CD8-positive, alpha-beta memory T cell (primary cell): ENCODE measurements around the gene SLFN5. TPM values are rescaled to one million over a fixed set of nuclear protein-coding genes. Genes with fewer than 3 reads are reported as not detected.

Source experiments
- CTCF ChIA-PET: fragments of 350-600 bp; sonication (Branson Sonifier 250); formaldehyde crosslinking; loops from one replicate; lab custom pipeline; 2021; ENCODE audit warnings: antibody characterized with exemption; lab: Charles Lee
- POLR2A ChIA-PET: fragments of 350-600 bp; sonication (Branson Sonifier 250); formaldehyde crosslinking; loops from one replicate; lab custom pipeline; 2021; ENCODE audit warnings: antibody characterized with exemption; lab: Charles Lee
- DNase-seq, 5 donors: peaks; one replicate each; pipeline versions ENCODE4 v3.0.0 to v3.0.0-alpha.2; 2020 to 2022; ENCODE audit warnings: mixed read lengths in 1 of 5
- H3K27ac ChIP-seq: one replicate; pipeline ENCODE4 v1.7.0; 2013; ENCODE audit warnings: low read depth, mild to moderate bottlenecking, low read length, moderate library complexity
- H3K27me3 ChIP-seq: 2 replicates; pipeline ENCODE4 v1.7.0; 2013; ENCODE audit warnings: low read length, mild to moderate bottlenecking; ENCODE audit not compliant: insufficient read depth, poor library complexity, severe bottlenecking
- H3K36me3 ChIP-seq: 2 replicates; pipeline ENCODE4 v1.7.0; 2013; ENCODE audit warnings: mild to moderate bottlenecking, low read length, moderate library complexity; ENCODE audit not compliant: insufficient read depth
- H3K4me1 ChIP-seq: 2 replicates; pipeline ENCODE4 v1.7.0; 2013; ENCODE audit warnings: mild to moderate bottlenecking, low read length, moderate library complexity; ENCODE audit not compliant: insufficient read depth
- H3K4me3 ChIP-seq: 2 replicates; pipeline ENCODE4 v1.7.0; 2013; ENCODE audit warnings: mild to moderate bottlenecking, low read length
- H3K9me3 ChIP-seq: 2 replicates; pipeline ENCODE4 v1.7.0; 2013; ENCODE audit warnings: mild to moderate bottlenecking, low read length
- H3K27ac Mint-ChIP-seq, 8 donors: one replicate each; pipeline ENCODE4 v1.8.0; 2020 to 2021; ENCODE audit warnings: mixed read lengths in 8 of 8, mild to moderate bottlenecking in 6 of 8, inconsistent platforms in 3 of 8, moderate library complexity in 3 of 8
- H3K27me3 Mint-ChIP-seq, 2 donors: one replicate each; pipeline ENCODE4 v1.8.0; 2020 to 2021; ENCODE audit warnings: mixed read lengths in 2 of 2, mild to moderate bottlenecking in 1 of 2, moderate library complexity in 1 of 2
- H3K36me3 Mint-ChIP-seq, 3 donors: one replicate each; pipeline ENCODE4 v1.8.0; 2020 to 2021; ENCODE audit warnings: mixed read lengths in 3 of 3, inconsistent platforms in 1 of 3, mild to moderate bottlenecking in 1 of 3
- H3K4me1 Mint-ChIP-seq, 3 donors: one replicate each; pipeline ENCODE4 v1.8.0; 2020 to 2021; ENCODE audit warnings: mixed read lengths in 3 of 3, inconsistent platforms in 1 of 3, mild to moderate bottlenecking in 1 of 3
- H3K4me3 Mint-ChIP-seq, 7 donors: one replicate each; pipeline ENCODE4 v1.8.0; 2020 to 2021; ENCODE audit warnings: mixed read lengths in 7 of 7, mild to moderate bottlenecking in 6 of 7, moderate library complexity in 4 of 7, inconsistent platforms in 2 of 7
- H3K9me3 Mint-ChIP-seq, 5 donors: one replicate each; pipeline ENCODE4 v1.8.0; 2020 to 2022; ENCODE audit warnings: mixed read lengths in 5 of 5, mild to moderate bottlenecking in 3 of 5, moderate library complexity in 2 of 5, inconsistent platforms in 1 of 5
- polyA plus RNA-seq: library from polyadenylated mRNA; unstranded; fragments of 300-500 nt; fragmentation: Illumina TruSeq; gene quantifications from one replicate; pipeline ENCODE4 v1.2.3, GENCODE V29; 2021
- total RNA-seq, 2 experiments: library from RNA; stranded (reverse); gene quantifications; one replicate each; pipeline ENCODE4 v1.2.3, GENCODE V29; 2021

The SLFN5 gene
- total and polyA plus RNA-seq, 3 experiments from 2014 or later: 28.6 to 158 (median 30.2) TPM

DNA sequence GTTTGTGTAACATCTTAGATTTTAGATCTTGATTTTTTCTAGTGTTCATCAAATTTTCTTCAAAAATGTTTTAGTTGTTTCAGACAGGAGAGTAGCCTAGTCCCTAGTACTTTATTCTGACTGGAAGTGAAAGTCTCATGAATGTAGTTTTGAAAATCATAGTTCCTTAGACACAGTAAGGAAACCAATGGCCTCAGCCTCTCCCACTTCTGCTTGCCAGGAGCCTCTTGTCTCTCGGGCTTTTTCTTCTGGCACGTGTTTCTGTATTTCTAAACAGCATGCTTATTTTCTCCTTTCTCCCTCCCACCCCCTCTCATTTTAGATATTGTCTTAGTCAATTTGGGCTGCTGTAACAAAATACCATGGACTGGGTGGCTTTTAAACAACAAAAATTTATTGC is 9.8 kb downstream of the SLFN5 start:
- POLR2A ChIA-PET: no interaction called here
- no peaks in the 10 kb centered on the region for H3K27me3 Mint-ChIP-seq
- H3K27ac Mint-ChIP-seq: peak overlapping the region; percentile 56 to 94 (median 88)
- H3K9me3 Mint-ChIP-seq: no peaks in the 10 kb centered on the region
- peaks cover 74% of the 10 kb centered on the region for H3K4me1 ChIP-seq
- H3K36me3 ChIP-seq: peaks cover 12% of the 10 kb centered on the region
- no peaks in the 10 kb centered on the region for H3K27me3 ChIP-seq
- H3K36me3 Mint-ChIP-seq: peaks cover 27 to 84% (median 36%) of the 10 kb centered on the region in 3 donors
- DNase-seq: no peak
- peak overlapping the region in 5 of 7 donors; percentile 19 to 79 (median 53) for H3K4me3 Mint-ChIP-seq
- CTCF ChIA-PET: no interaction called here
- H3K4me1 Mint-ChIP-seq: peaks cover 85 to 94% (median 91%) of the 10 kb centered on the region in 3 donors
- no peak overlapping the region for H3K27ac ChIP-seq
- H3K4me3 ChIP-seq: no peak overlapping the region
- no peaks in the 10 kb centered on the region for H3K9me3 ChIP-seq

DNA sequence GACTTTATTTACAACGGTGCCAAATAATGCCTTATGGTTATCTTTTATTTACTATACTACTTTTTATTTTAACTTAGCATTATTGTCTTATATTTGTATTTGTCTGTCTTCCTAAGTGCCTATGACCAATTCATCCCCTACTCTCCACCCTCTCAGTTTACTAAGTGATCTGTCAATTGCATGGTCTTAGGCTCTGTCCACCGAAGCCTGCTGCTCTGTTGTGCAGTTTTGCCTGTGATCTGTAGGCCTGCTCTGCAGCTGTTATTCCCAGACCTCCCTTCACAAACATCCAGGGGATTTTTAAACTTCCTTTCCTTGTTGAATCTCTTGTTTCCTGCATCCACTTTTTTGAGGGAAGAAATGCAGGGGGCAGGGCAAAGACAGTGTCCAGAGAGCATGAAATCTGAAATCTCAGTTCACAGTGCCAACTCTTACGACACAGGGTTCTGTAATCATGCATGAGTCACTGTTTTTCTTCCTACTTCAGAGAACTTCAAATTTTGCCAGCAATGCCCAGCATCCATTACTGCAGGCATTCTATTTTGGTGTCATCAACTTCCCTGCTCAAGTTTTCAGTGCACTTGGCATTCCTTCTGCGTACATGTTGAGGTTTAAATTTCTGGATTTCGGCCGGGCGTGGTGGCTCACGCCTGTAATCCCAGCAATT is 11.4 kb downstream of the SLFN5 start:
- no peak overlapping the region for H3K4me3 ChIP-seq
- POLR2A ChIA-PET: interaction anchor here (0.7 kb wide), 1 partner anchor 546 kb away, joined by 6 read pairs; no protein-coding TSS in a partner anchor
- CTCF ChIA-PET: interaction anchor here (1.6 kb wide), 1 partner anchor 281 kb away, joined by 3 read pairs; no protein-coding TSS in a partner anchor
- Mint-ChIP-seq H3K27ac (peak overlapping the region; percentile 47 to 94 (median 84)), H3K4me3 (peak overlapping the region in 5 of 7 donors; percentile 33 to 67 (median 44)), H3K36me3 (peaks cover 28 to 84% (median 38%) of the 10 kb centered on the region in 3 donors), H3K27me3 (no peaks in the 10 kb centered on the region), H3K4me1 (peaks cover 85 to 94% (median 91%) of the 10 kb centered on the region in 3 donors), H3K9me3 (no peaks in the 10 kb centered on the region)
- H3K9me3 ChIP-seq: no peaks in the 10 kb centered on the region
- DNase-seq: no peak
- H3K36me3 ChIP-seq: peaks cover 24% of the 10 kb centered on the region
- H3K27ac ChIP-seq: no peak overlapping the region
- peaks cover 71% of the 10 kb centered on the region for H3K4me1 ChIP-seq
- H3K27me3 ChIP-seq: no peaks in the 10 kb centered on the region

DNA sequence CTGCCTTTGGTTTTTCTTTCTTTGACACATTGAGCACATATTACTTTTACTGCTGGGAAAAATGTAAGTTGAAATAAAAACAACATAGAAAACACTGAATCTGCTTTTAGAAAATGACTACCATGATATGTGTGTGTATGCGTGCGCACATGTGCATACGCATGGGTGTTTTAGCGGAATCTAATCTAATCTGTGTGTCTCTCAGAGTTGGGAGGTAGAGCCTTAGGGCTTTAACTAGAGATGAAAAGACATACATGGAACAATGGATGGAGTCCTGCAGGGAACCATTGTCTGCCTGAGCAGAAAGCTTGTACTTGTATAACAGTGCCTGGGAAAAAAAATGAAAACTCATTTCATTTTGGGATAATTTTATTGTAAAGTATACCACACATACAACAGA is 12.4 kb downstream of the SLFN5 start:
- Mint-ChIP-seq H3K36me3 (peaks cover 28 to 84% (median 32%) of the 10 kb centered on the region in 3 donors), H3K4me1 (peaks cover 85 to 95% (median 90%) of the 10 kb centered on the region in 3 donors), H3K4me3 (peak overlapping the region in 5 of 7 donors; percentile 23 to 49 (median 44)), H3K27me3 (no peaks in the 10 kb centered on the region), H3K27ac (peak overlapping the region in 7 of 8 donors; percentile 22 to 77 (median 73)), H3K9me3 (no peaks in the 10 kb centered on the region)
- H3K27ac ChIP-seq: no peak overlapping the region
- H3K27me3 ChIP-seq: no peaks in the 10 kb centered on the region
- no peak for DNase-seq
- no peaks in the 10 kb centered on the region for H3K9me3 ChIP-seq
- CTCF ChIA-PET: no interaction called here
- peaks cover 33% of the 10 kb centered on the region for H3K36me3 ChIP-seq
- POLR2A ChIA-PET: no interaction called here
- H3K4me1 ChIP-seq: peaks cover 81% of the 10 kb centered on the region
- no peak overlapping the region for H3K4me3 ChIP-seq

DNA sequence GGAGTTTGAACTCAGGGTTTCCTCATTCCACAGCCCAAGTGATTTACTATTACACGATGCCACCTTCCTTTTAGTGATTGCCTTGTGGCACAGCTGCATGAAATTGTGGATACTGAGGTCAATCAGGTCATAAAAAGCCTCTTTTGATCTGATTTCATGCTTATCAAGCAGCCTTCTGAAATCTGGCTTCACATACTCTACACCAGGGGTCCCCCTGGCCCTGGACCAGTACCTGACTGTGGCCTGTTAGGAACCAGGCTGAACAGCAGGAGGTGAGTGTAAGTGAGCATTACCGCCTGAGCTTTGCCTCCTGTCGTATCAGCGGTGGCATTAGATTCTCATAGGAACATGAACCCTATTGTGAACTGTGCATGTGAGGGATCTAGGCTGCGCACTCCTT is 13.8 kb downstream of the SLFN5 start:
- Mint-ChIP-seq H3K27me3 (no peaks in the 10 kb centered on the region), H3K27ac (peak overlapping the region; percentile 66 to 94 (median 84)), H3K36me3 (peaks cover 28 to 86% (median 34%) of the 10 kb centered on the region in 3 donors), H3K9me3 (no peaks in the 10 kb centered on the region), H3K4me1 (peaks cover 81 to 90% (median 87%) of the 10 kb centered on the region in 3 donors), H3K4me3 (peak overlapping the region in 3 of 7 donors; percentile 5 to 50 (median 28))
- Histone ChIP-seq H3K4me3 (no peak overlapping the region), H3K27ac (no peak overlapping the region), H3K27me3 (no peaks in the 10 kb centered on the region), H3K36me3 (peaks cover 43% of the 10 kb centered on the region), H3K4me1 (peaks cover 74% of the 10 kb centered on the region), H3K9me3 (no peaks in the 10 kb centered on the region)
- ChIA-PET CTCF (interaction anchor here (1.8 to 2.0 kb wide), 2 partner anchors 50 to 283 kb away, joined by 5 read pairs; no protein-coding TSS in a partner anchor), POLR2A (interaction anchor here (0.6 to 1.4 kb wide), 3 partner anchors 13 to 283 kb away, joined by 3 to 6 read pairs (median 4); partner anchors contain the start of gene SLFN5)
- DNase-seq: peak in 1 of 5 donors; percentile 20

DNA sequence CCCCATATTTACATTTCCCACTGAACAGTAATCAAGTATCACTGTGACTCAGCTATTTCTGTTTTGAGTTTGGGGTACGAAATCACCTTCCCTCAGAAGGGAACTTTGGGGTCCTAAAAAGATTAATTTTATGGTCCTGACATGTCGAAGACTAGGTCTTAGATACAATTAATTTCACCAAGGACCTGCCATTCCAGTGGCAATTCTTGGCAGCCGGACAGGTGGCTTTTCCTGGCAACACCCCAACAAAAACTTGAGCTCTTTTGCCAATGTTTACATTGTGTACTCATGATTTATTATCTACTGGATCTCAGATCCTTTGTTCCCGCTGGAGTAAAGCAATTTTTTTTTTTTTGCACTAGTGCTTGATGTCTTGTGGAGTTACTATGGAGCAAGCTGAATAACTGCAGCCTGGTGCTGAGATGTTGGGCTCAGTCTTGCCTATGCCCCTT is 14.4 kb downstream of the SLFN5 start:
- H3K4me3 ChIP-seq: no peak overlapping the region
- DNase-seq: no peak
- no peak overlapping the region for H3K27ac ChIP-seq
- H3K27me3 Mint-ChIP-seq: no peaks in the 10 kb centered on the region
- CTCF ChIA-PET: interaction anchor here (1.1 to 2.0 kb wide), 4 partner anchors 49 to 282 kb away, joined by 3 to 5 read pairs (median 4); no protein-coding TSS in a partner anchor
- H3K9me3 ChIP-seq: no peaks in the 10 kb centered on the region
- H3K27me3 ChIP-seq: no peaks in the 10 kb centered on the region
- peaks cover 76 to 84% (median 81%) of the 10 kb centered on the region in 3 donors for H3K4me1 Mint-ChIP-seq
- peak overlapping the region in 3 of 7 donors; percentile 32 to 50 (median 49) for H3K4me3 Mint-ChIP-seq
- H3K27ac Mint-ChIP-seq: peak overlapping the region in 7 of 8 donors; percentile 47 to 94 (median 81)
- H3K4me1 ChIP-seq: peaks cover 68% of the 10 kb centered on the region
- peaks cover 28 to 86% (median 34%) of the 10 kb centered on the region in 3 donors for H3K36me3 Mint-ChIP-seq
- H3K36me3 ChIP-seq: peaks cover 45% of the 10 kb centered on the region
- H3K9me3 Mint-ChIP-seq: no peaks in the 10 kb centered on the region
- POLR2A ChIA-PET: interaction anchor here (0.6 to 1.4 kb wide), 5 partner anchors 12 to 282 kb away, joined by 3 to 6 read pairs (median 4); partner anchors contain the start of gene SLFN5

DNA sequence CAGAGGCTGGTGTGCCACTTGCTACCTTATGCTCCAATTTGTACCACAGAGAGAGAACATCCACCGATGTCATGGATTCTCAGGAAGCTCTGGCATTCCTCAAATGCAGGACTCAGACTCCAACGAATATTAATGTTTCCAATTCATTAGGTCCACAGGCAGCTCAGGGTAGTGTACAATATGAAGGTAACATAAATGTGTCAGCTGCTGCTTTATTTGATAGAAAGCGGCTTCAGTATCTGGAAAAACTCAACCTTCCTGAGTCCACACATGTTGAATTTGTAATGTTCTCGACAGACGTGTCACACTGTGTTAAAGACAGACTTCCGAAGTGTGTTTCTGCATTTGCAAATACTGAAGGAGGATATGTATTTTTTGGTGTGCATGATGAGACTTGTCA is 16.1 kb downstream of the SLFN5 start:
- H3K27ac Mint-ChIP-seq: peak overlapping the region in 6 of 8 donors; percentile 47 to 89 (median 80)
- Histone ChIP-seq H3K27me3 (no peaks in the 10 kb centered on the region), H3K27ac (no peak overlapping the region), H3K9me3 (no peaks in the 10 kb centered on the region), H3K4me3 (no peak overlapping the region), H3K36me3 (peaks cover 49% of the 10 kb centered on the region), H3K4me1 (peaks cover 52% of the 10 kb centered on the region)
- peaks cover 28 to 90% (median 33%) of the 10 kb centered on the region in 3 donors for H3K36me3 Mint-ChIP-seq
- H3K4me3 Mint-ChIP-seq: peak overlapping the region in 2 of 7 donors; percentile 22 to 44
- H3K27me3 Mint-ChIP-seq: no peaks in the 10 kb centered on the region
- ChIA-PET POLR2A (no interaction called here), CTCF (interaction anchor here (2.1 kb wide), 1 partner anchor 276 kb away, joined by 7 read pairs; no protein-coding TSS in a partner anchor)
- H3K9me3 Mint-ChIP-seq: no peaks in the 10 kb centered on the region
- peaks cover 68 to 84% (median 80%) of the 10 kb centered on the region in 3 donors for H3K4me1 Mint-ChIP-seq
- DNase-seq: no peak

DNA sequence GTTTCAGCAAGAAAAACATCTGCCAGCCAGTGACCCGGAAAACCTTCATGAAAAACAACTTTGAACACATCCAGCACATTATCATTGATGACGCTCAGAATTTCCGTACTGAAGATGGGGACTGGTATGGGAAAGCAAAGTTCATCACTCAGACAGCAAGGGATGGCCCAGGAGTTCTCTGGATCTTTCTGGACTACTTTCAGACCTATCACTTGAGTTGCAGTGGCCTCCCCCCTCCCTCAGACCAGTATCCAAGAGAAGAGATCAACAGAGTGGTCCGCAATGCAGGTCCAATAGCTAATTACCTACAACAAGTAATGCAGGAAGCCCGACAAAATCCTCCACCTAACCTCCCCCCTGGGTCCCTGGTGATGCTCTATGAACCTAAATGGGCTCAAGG is 22.2 kb downstream of the SLFN5 start:
- peaks cover 52% of the 10 kb centered on the region for H3K4me1 ChIP-seq
- peak overlapping the region in 3 of 7 donors; percentile 6 to 13 (median 10) for H3K4me3 Mint-ChIP-seq
- H3K9me3 Mint-ChIP-seq: no peaks in the 10 kb centered on the region
- no peak for DNase-seq
- no peak overlapping the region for H3K27ac ChIP-seq
- no peaks in the 10 kb centered on the region for H3K27me3 Mint-ChIP-seq
- no peaks in the 10 kb centered on the region for H3K27me3 ChIP-seq
- peak overlapping the region; percentile 43 to 86 (median 72) for H3K27ac Mint-ChIP-seq
- ChIA-PET POLR2A (interaction anchor here (1.5 kb wide), 1 partner anchor 51 kb away, joined by 5 read pairs; no protein-coding TSS in a partner anchor), CTCF (interaction anchor here (1.2 kb wide), 1 partner anchor 269 kb away, joined by 3 read pairs; no protein-coding TSS in a partner anchor)
- H3K36me3 Mint-ChIP-seq: peaks cover 20 to 85% (median 36%) of the 10 kb centered on the region in 3 donors
- no peak overlapping the region for H3K4me3 ChIP-seq
- H3K4me1 Mint-ChIP-seq: peaks cover 63 to 82% (median 80%) of the 10 kb centered on the region in 3 donors
- peaks cover 44% of the 10 kb centered on the region for H3K36me3 ChIP-seq
- H3K9me3 ChIP-seq: no peaks in the 10 kb centered on the region
